GM18873 (cell line): Measurements from ENCODE around the gene TOP1.

ENCODE experiments used
- ATAC-seq: cut with Tn5 transposase; IDR thresholded peaks from one replicate; pipeline ENCODE4 v1.9.1; 2021; ENCODE audit warnings: mild to moderate bottlenecking, moderate library complexity, moderate number of reproducible peaks; ENCODE audit not compliant: unreplicated experiment, low FRiP score

Gene TOP1

GRCh38 chr20:41139227-41140093, 110.8 kb downstream of the TOP1 start:
- no peak for ATAC-seq

- no peak for ATAC-seq
Observed at GRCh38 chr20:41140226-41141133, 111.9 kb downstream of the TOP1 start.

GRCh38 chr20:41141153-41141815, 112.7 kb downstream of the TOP1 start:
- ATAC-seq: no peak

- no peak for ATAC-seq
Observed at GRCh38 chr20:41142245-41142644, 113.6 kb downstream of the TOP1 start.

- no peak for ATAC-seq
Observed at GRCh38 chr20:41142919-41143318, 114.3 kb downstream of the TOP1 start.

GRCh38 chr20:41143354-41143753, 114.7 kb downstream of the TOP1 start:
- ATAC-seq: no peak

GRCh38 chr20:41145317-41145716, 116.7 kb downstream of the TOP1 start:
- no peak for ATAC-seq

GRCh38 chr20:41145821-41146620, 117.4 kb downstream of the TOP1 start:
- no peak for ATAC-seq

GRCh38 chr20:41147767-41148191, 119.2 kb downstream of the TOP1 start:
- no peak for ATAC-seq

- no peak for ATAC-seq
Observed at GRCh38 chr20:41148942-41149341, 120.3 kb downstream of the TOP1 start.

GRCh38 chr20:41150664-41151063, 122.0 kb downstream of the TOP1 start:
- no peak for ATAC-seq

GRCh38 chr20:41151134-41151869, 122.7 kb downstream of the TOP1 start:
- no peak for ATAC-seq

- ATAC-seq: no peak
Observed at GRCh38 chr20:41152108-41152757, 123.6 kb downstream of the TOP1 start.

GRCh38 chr20:41154436-41155176, 126.0 kb downstream of the TOP1 start:
- ATAC-seq: no peak

GRCh38 chr20:41155261-41155660, 126.6 kb downstream of the TOP1 start:
- ATAC-seq: no peak

GRCh38 chr20:41158082-41158625, 129.5 kb downstream of the TOP1 start:
- ATAC-seq: no peak

- ATAC-seq: no peak
Observed at GRCh38 chr20:41159547-41159946, 130.9 kb downstream of the TOP1 start.

- ATAC-seq: no peak
Observed at GRCh38 chr20:41160686-41161085, 132.1 kb downstream of the TOP1 start.
